Endothelial cell of umbilical vein (primary cell): Measurements from ENCODE around the gene SLC5A12.

Experiments
- MAX ChIP-seq: IDR thresholded peaks from 2 replicates; pipeline ENCODE4 v1.6.1; 2011; ENCODE audit not compliant: insufficient read depth, insufficient read length
- MYC ChIP-seq: IDR thresholded peaks from one replicate; pipeline ENCODE4 v1.6.1; 2011; ENCODE audit warnings: mild to moderate bottlenecking, low read depth, low read length
- TF ChIP-seq, protein P1 (sequence below), 2 donors: IDR thresholded peaks; 1 replicate in 1 of 2; 2 replicates in 1 of 2; pipeline ENCODE4 v1.5.1; 2011; ENCODE audit warnings: low read length in 2 of 2, mild to moderate bottlenecking in 2 of 2, moderate library complexity in 2 of 2, control low read depth in 1 of 2, inconsistent platforms in 1 of 2, low read depth in 1 of 2; ENCODE audit not compliant: insufficient read depth in 1 of 2; ENCODE audit errors: extremely low read depth in 1 of 2

GRCh38 chr11:26719289-26719973 lies 2.4 kb downstream of the SLC5A12 start:
- TF ChIP-seq, protein P1, sequence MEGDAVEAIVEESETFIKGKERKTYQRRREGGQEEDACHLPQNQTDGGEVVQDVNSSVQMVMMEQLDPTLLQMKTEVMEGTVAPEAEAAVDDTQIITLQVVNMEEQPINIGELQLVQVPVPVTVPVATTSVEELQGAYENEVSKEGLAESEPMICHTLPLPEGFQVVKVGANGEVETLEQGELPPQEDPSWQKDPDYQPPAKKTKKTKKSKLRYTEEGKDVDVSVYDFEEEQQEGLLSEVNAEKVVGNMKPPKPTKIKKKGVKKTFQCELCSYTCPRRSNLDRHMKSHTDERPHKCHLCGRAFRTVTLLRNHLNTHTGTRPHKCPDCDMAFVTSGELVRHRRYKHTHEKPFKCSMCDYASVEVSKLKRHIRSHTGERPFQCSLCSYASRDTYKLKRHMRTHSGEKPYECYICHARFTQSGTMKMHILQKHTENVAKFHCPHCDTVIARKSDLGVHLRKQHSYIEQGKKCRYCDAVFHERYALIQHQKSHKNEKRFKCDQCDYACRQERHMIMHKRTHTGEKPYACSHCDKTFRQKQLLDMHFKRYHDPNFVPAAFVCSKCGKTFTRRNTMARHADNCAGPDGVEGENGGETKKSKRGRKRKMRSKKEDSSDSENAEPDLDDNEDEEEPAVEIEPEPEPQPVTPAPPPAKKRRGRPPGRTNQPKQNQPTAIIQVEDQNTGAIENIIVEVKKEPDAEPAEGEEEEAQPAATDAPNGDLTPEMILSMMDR (IDR thresholded peaks at IDR 0.05; ENCODE audit: extremely low read depth in 1 of 2, insufficient read depth in 1 of 2, low read depth in 1 of 2, low read length in 2 of 2), result no peak
- TF ChIP-seq MAX (no peak), MYC (no peak)
